GM23338 (cell line): ENCODE measurements around the gene FBXL20. TPM values are rescaled to one million over a fixed set of nuclear protein-coding genes. Genes with fewer than 3 reads are reported as not detected.
A peak's percentile ranks its signal among the peaks of the same experiment; 100 is the strongest.

Experiments
- ATAC-seq: fragments of 200-7000 bp; cut with Tn5 transposase; 3 replicates; pipeline ENCODE4 v1.9.1; 2020
- DNase-seq: peaks from one replicate; pipeline ENCODE4 v3.0.0-alpha.2; 2015; ENCODE audit warnings: low spot score
- H2AFZ ChIP-seq: fragments of 200-600 bp; sonication (generic); 2 replicates; pipeline ENCODE4 v1.8.0; 2016; ENCODE audit warnings: antibody characterized with exemption, mild to moderate bottlenecking, moderate library complexity
- H3F3A ChIP-seq: fragments of 200-600 bp; sonication (generic); replicated peaks from 2 replicates; pipeline ENCODE4 v1.8.0; 2017; ENCODE audit warnings: antibody characterized with exemption, mixed run types, low read depth
- H3K27ac ChIP-seq: fragments of 200-600 bp; sonication (generic); 2 replicates; pipeline ENCODE4 v1.6.1; 2016; ENCODE audit warnings: low read depth
- H3K27me3 ChIP-seq: fragments of 200-600 bp; sonication (generic); 2 replicates; pipeline ENCODE4 v1.8.0; 2016; ENCODE audit warnings: mild to moderate bottlenecking, mixed run types, moderate library complexity; ENCODE audit not compliant: insufficient read depth
- H3K36me3 ChIP-seq: fragments of 200-600 bp; sonication (generic); 2 replicates; pipeline ENCODE4 v1.8.0; 2016; ENCODE audit warnings: mild to moderate bottlenecking; ENCODE audit not compliant: insufficient read depth
- H3K4me1 ChIP-seq: fragments of 200-600 bp; sonication (generic); 2 replicates; pipeline ENCODE4 v1.8.0; 2016; ENCODE audit warnings: mild to moderate bottlenecking, moderate library complexity; ENCODE audit not compliant: insufficient read depth
- H3K4me2 ChIP-seq: fragments of 200-600 bp; sonication (generic); 2 replicates; pipeline ENCODE4 v1.7.1; 2017; ENCODE audit warnings: mixed run types
- H3K4me3 ChIP-seq: fragments of 200-600 bp; sonication (generic); 2 replicates; pipeline ENCODE4 v1.6.1; 2016; ENCODE audit warnings: mixed run types
- H3K79me2 ChIP-seq: fragments of 200-600 bp; sonication (generic); replicated peaks from 2 replicates; pipeline ENCODE4 v1.8.0; 2017; ENCODE audit warnings: mild to moderate bottlenecking; ENCODE audit not compliant: insufficient read depth
- H3K9me2 ChIP-seq: fragments of 200-600 bp; sonication (generic); 2 replicates; pipeline ENCODE4 v1.8.0; 2017; ENCODE audit not compliant: insufficient read depth
- H4K20me1 ChIP-seq: fragments of 200-600 bp; sonication (generic); replicated peaks from 2 replicates; pipeline ENCODE4 v1.8.0; 2017; ENCODE audit warnings: mild to moderate bottlenecking; ENCODE audit not compliant: insufficient read depth
- H3K27ac Mint-ChIP-seq: 2 replicates; pipeline ENCODE4 v1.8.0; 2020; ENCODE audit warnings: inconsistent platforms, mild to moderate bottlenecking, moderate library complexity, mixed read lengths
- H3K27me3 Mint-ChIP-seq: 3 replicates; pipeline ENCODE4 v1.8.0; 2022; ENCODE audit warnings: low read depth, mild to moderate bottlenecking, moderate library complexity, mixed read lengths, inconsistent platforms; ENCODE audit not compliant: insufficient read depth, poor library complexity
- H3K36me3 Mint-ChIP-seq: 3 replicates; pipeline ENCODE4 v1.8.0; 2021; ENCODE audit warnings: low read depth, mild to moderate bottlenecking, inconsistent platforms, moderate library complexity, mixed read lengths
- H3K4me1 Mint-ChIP-seq: 3 replicates; pipeline ENCODE4 v1.8.0; 2020; ENCODE audit warnings: mild to moderate bottlenecking, inconsistent platforms, mixed read lengths
- H3K4me3 Mint-ChIP-seq: 3 replicates; pipeline ENCODE4 v1.8.0; 2021; ENCODE audit warnings: moderate library complexity, mild to moderate bottlenecking, inconsistent platforms, mixed read lengths
- H3K9me3 Mint-ChIP-seq: 3 replicates; pipeline ENCODE4 v1.8.0; 2020; ENCODE audit warnings: moderate library complexity, mild to moderate bottlenecking, inconsistent platforms, mixed read lengths
- CREB1 ChIP-seq: fragments of 250-450 bp; sonication (Bioruptor Pico); IDR thresholded peaks from 2 replicates; pipeline ENCODE4 v1.5.0; 2020; ENCODE audit warnings: low read depth, mild to moderate bottlenecking, moderate library complexity
- EZH2 ChIP-seq: fragments of 200-600 bp; sonication (generic); IDR thresholded peaks from one replicate; pipeline ENCODE4 v1.8.0; 2017; ENCODE audit warnings: antibody characterized with exemption, mild to moderate bottlenecking, low read depth; ENCODE audit not compliant: unreplicated experiment
- ZNF331 ChIP-seq: fragments of 250-450 bp; sonication (Bioruptor Pico); IDR thresholded peaks from 2 replicates; pipeline ENCODE4 v1.5.0; 2020; ENCODE audit warnings: low read depth, mild to moderate bottlenecking, moderate library complexity
- polyA plus RNA-seq: library from polyadenylated mRNA; unstranded; fragments of >200 nt; fragmentation: Nextera tagmentation; extraction: Ambion mirVana; gene quantifications from 2 replicates; pipeline ENCODE4 v1.2.1, GENCODE V29; 2016
- total RNA-seq: library from RNA; depleted of rRNA; stranded (reverse); fragments of >200 nt; shearing (Covaris generic); gene quantifications from 2 replicates; pipeline ENCODE4 v1.2.3, GENCODE V29; 2014
- TF ChIP-seq, protein P1 (sequence below): IDR thresholded peaks from 2 replicates; pipeline ENCODE4 v1.6.1; 2016; ENCODE audit warnings: antibody characterized with exemption
- TF ChIP-seq, protein P2 (sequence below): IDR thresholded peaks from one replicate; pipeline ENCODE4 v1.6.1; 2018; ENCODE audit warnings: antibody characterized with exemption; ENCODE audit not compliant: unreplicated experiment

Gene FBXL20
- total and polyA plus RNA-seq, 2 experiments from 2014 or later: 2.9 to 6.9 TPM

DNA sequence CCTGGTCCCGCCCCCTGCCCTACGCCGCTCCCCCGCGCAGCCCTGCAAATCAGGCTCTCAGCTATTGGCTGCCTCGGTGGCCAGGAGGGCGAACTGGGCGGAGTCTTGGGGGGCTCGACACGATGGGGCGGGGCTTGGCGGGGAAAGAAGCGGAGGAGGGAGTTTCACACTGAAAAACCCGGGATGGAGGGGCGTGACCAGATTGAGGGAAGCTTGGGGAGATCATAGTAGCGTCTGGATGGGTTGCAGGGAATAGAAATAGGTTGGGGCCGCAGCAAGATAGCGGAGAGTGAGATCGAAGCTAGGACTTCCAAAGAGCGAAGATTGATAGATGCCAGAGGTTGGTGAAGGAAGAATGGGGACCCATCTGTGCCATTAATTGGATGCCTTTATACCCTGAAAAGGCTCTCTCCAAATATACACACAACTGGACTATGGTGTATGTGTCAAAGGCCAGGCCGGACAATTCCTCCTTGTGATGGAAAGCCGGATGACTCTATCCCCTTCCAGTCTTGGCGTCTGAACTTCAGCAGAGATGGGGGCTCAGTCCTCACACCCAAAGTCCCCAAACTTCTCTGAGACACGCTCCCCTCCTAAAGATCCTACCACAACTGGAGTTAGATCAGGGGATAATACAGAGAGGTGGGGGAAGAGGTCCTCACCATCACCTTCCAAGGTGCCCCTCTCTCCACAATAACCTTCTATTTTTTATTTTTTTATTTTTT, 175.3 kb downstream of the FBXL20 start:
- ATAC-seq (peak; percentile 89), DNase-seq (peak; percentile 99)
- no peak overlapping the region for H3K27ac ChIP-seq
- peaks cover 7% of the 10 kb centered on the region; the same call in 1 of the 2 replicates for H3K4me1 ChIP-seq
- peak overlapping the region; percentile 61 for H3K4me2 ChIP-seq
- peaks cover 19% of the 10 kb centered on the region for H3K4me1 Mint-ChIP-seq
- H2AFZ ChIP-seq: no peak overlapping the region
- TF ChIP-seq, protein P1, sequence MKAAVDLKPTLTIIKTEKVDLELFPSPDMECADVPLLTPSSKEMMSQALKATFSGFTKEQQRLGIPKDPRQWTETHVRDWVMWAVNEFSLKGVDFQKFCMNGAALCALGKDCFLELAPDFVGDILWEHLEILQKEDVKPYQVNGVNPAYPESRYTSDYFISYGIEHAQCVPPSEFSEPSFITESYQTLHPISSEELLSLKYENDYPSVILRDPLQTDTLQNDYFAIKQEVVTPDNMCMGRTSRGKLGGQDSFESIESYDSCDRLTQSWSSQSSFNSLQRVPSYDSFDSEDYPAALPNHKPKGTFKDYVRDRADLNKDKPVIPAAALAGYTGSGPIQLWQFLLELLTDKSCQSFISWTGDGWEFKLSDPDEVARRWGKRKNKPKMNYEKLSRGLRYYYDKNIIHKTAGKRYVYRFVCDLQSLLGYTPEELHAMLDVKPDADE: no peak
- TF ChIP-seq CREB1 (CRISPR knock-in tag): 0 out of 2 replicates have a peak, but pooled peaks have one; percentile 9
- no peaks in the 10 kb centered on the region; the same call in 2 of the 3 replicates for H3K36me3 Mint-ChIP-seq
- no peaks in the 10 kb centered on the region for H3K9me2 ChIP-seq
- peaks cover 8% of the 10 kb centered on the region; the same call in 1 of the 2 replicates for H3F3A ChIP-seq
- H4K20me1 ChIP-seq: no peaks in the 10 kb centered on the region
- no peaks in the 10 kb centered on the region; the same call in 2 of the 3 replicates for H3K9me3 Mint-ChIP-seq
- peaks cover 40% of the 10 kb centered on the region for H3K27me3 Mint-ChIP-seq
- H3K4me3 Mint-ChIP-seq: peak overlapping the region; percentile 70
- H3K4me3 ChIP-seq: peak overlapping the region; percentile 81; the same call in 1 of the 2 replicates
- no peak overlapping the region for H3K27ac Mint-ChIP-seq
- no peaks in the 10 kb centered on the region for H3K36me3 ChIP-seq
- no peaks in the 10 kb centered on the region for H3K79me2 ChIP-seq
- peaks cover 34% of the 10 kb centered on the region for H3K27me3 ChIP-seq

GRCh38 chr17:39225308-39225958, 176.0 kb downstream of the FBXL20 start, which contains the start of gene STAC2:
STAC2 (minus strand) TSS chr17:39225945; CDS start chr17:39225502, 443 bp downstream.
- H3K27ac Mint-ChIP-seq: no peak within 1 kb of the TSS
- peak within 1 kb of the TSS; percentile 88 for H2AFZ ChIP-seq
- no peak for TF ChIP-seq ZNF331 (CRISPR knock-in tag)
- TF ChIP-seq, protein P2, sequence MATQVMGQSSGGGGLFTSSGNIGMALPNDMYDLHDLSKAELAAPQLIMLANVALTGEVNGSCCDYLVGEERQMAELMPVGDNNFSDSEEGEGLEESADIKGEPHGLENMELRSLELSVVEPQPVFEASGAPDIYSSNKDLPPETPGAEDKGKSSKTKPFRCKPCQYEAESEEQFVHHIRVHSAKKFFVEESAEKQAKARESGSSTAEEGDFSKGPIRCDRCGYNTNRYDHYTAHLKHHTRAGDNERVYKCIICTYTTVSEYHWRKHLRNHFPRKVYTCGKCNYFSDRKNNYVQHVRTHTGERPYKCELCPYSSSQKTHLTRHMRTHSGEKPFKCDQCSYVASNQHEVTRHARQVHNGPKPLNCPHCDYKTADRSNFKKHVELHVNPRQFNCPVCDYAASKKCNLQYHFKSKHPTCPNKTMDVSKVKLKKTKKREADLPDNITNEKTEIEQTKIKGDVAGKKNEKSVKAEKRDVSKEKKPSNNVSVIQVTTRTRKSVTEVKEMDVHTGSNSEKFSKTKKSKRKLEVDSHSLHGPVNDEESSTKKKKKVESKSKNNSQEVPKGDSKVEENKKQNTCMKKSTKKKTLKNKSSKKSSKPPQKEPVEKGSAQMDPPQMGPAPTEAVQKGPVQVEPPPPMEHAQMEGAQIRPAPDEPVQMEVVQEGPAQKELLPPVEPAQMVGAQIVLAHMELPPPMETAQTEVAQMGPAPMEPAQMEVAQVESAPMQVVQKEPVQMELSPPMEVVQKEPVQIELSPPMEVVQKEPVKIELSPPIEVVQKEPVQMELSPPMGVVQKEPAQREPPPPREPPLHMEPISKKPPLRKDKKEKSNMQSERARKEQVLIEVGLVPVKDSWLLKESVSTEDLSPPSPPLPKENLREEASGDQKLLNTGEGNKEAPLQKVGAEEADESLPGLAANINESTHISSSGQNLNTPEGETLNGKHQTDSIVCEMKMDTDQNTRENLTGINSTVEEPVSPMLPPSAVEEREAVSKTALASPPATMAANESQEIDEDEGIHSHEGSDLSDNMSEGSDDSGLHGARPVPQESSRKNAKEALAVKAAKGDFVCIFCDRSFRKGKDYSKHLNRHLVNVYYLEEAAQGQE: no peak
- TF ChIP-seq EZH2: peak; percentile 76
- no peaks in the 10 kb centered on the region for H3K79me2 ChIP-seq
- peak within 1 kb of the TSS; percentile 94 for H3K4me2 ChIP-seq
- no peaks in the 10 kb centered on the region for H3K9me2 ChIP-seq
- H3K4me1 Mint-ChIP-seq: peaks cover 19% of the 10 kb centered on the region
- no peak within 1 kb of the TSS for H3K27ac ChIP-seq
- no peaks in the 10 kb centered on the region; the same call in 2 of the 3 replicates for H3K36me3 Mint-ChIP-seq
- H3K4me1 ChIP-seq: peaks cover 7% of the 10 kb centered on the region; the same call in 1 of the 2 replicates
- H3F3A ChIP-seq: 0 out of 2 replicates have a peak, but pooled peaks cover 8% of the 10 kb centered on the region
- peaks cover 34% of the 10 kb centered on the region for H3K27me3 ChIP-seq
- ATAC-seq (peak; percentile 22), DNase-seq (no peak)
- H3K36me3 ChIP-seq: no peaks in the 10 kb centered on the region
- H3K27me3 Mint-ChIP-seq: peaks cover 40% of the 10 kb centered on the region
- peak within 1 kb of the TSS; percentile 82 for H3K4me3 Mint-ChIP-seq
- no peaks in the 10 kb centered on the region; the same call in 2 of the 3 replicates for H3K9me3 Mint-ChIP-seq
- peak within 1 kb of the TSS; percentile 81 for H3K4me3 ChIP-seq
- no peaks in the 10 kb centered on the region for H4K20me1 ChIP-seq
